Osteoblast (primary cell): ENCODE results near the gene TUBGCP6. TPM values are rescaled to one million over a fixed set of nuclear protein-coding genes. Genes with fewer than 3 reads are reported as not detected.

Experiments used
- DNase-seq: peaks from one replicate; pipeline ENCODE4 v3.0.0; 2011; ENCODE audit warnings: low spot score, mixed read lengths; ENCODE audit not compliant: insufficient read length; ENCODE audit errors: missing footprints
- H2AFZ ChIP-seq: 2 replicates; pipeline ENCODE4 v1.6.0; 2011; ENCODE audit warnings: mild to moderate bottlenecking, low read length
- H3K27ac ChIP-seq: 2 replicates; pipeline ENCODE4 v1.5.1; 2011; ENCODE audit warnings: mild to moderate bottlenecking, low read depth, low read length, moderate library complexity
- H3K27me3 ChIP-seq: 2 replicates; pipeline ENCODE4 v1.6.0; 2012; ENCODE audit warnings: mild to moderate bottlenecking, control low read depth, inconsistent platforms, low read length, moderate library complexity; ENCODE audit not compliant: insufficient read depth
- H3K36me3 ChIP-seq: 2 replicates; pipeline ENCODE4 v1.5.1; 2011; ENCODE audit warnings: mild to moderate bottlenecking, low read length, control low read depth, moderate library complexity; ENCODE audit not compliant: insufficient read depth
- H3K4me1 ChIP-seq: 2 replicates; pipeline ENCODE4 v1.5.1; 2011; ENCODE audit warnings: mild to moderate bottlenecking, low read length, control low read depth, moderate library complexity; ENCODE audit not compliant: insufficient read depth
- H3K4me2 ChIP-seq: 2 replicates; pipeline ENCODE4 v1.6.0; 2011; ENCODE audit warnings: mild to moderate bottlenecking, low read length; ENCODE audit not compliant: insufficient read depth
- H3K4me3 ChIP-seq: fragments of 200-600 bp; sonication (generic); 3 replicates; pipeline ENCODE4 v1.5.1; 2012; ENCODE audit warnings: mild to moderate bottlenecking, low read length, inconsistent platforms; ENCODE audit not compliant: insufficient read depth
- H3K79me2 ChIP-seq: 2 replicates; pipeline ENCODE4 v1.6.0; 2012; ENCODE audit warnings: mild to moderate bottlenecking, low read length, control low read depth, inconsistent platforms; ENCODE audit not compliant: insufficient read depth
- H3K9me3 ChIP-seq: 2 replicates; pipeline ENCODE4 v1.5.1; 2011; ENCODE audit warnings: low read depth, low read length, control low read depth
- H4K20me1 ChIP-seq: 2 replicates; pipeline ENCODE4 v1.6.0; 2012; ENCODE audit warnings: mild to moderate bottlenecking, low read length, control low read depth; ENCODE audit not compliant: insufficient read depth
- CTCF ChIP-seq: IDR thresholded peaks from 2 replicates; pipeline ENCODE4 v1.5.1; 2011; ENCODE audit warnings: mild to moderate bottlenecking, low read depth, low read length, moderate library complexity; ENCODE audit errors: extremely low read depth
- total RNA-seq: library from RNA; depleted of rRNA; stranded (reverse); fragments of >200 nt; gene quantifications from 2 replicates; pipeline ENCODE4 v1.2.3, GENCODE V29; 2012

Gene TUBGCP6
- total RNA-seq, 1 donor, result 28.2 TPM

DNA sequence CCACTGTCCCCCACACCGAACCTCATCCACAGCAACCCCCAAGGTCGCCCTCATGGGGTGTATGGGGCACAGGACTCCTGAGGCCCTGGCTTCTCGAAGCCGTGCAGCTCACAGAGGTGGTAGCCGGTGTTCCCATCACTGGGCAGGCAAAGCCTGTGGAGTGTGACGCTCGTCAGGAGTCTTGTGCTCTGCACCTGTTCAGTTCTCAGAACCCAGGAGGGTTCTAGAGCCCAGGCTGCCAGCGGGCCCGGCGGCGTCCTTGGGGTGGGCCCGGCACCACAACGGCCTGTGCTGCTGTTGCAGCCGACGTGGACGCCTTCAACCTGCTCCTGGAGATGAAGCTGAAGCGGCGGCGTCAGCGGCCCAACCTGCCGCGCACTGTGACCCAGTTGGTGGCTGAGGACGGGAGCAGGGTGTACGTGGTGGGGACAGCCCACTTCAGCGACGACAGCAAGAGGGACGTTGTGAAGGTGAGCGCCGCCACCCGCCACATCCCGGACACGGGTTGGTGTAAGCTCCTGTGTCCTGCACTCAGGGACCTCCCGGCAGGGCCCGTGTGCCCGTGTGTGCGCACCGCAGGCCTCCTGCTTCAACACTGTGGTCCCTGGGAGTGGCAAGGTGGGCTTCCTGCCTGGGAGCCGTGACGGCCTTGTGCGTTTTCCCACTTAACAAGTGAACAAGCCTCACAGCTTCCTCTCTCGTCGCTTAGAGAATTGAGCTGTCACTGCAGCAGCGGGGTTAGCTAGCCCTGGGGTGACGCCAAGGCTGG lies 50.6 kb downstream of the TUBGCP6 start:
- Histone ChIP-seq H3K4me2 (no peak overlapping the region), H2AFZ (no peak overlapping the region), H4K20me1 (peaks cover 20% of the 10 kb centered on the region), H3K4me3 (no peak overlapping the region), H3K79me2 (peaks cover 45% of the 10 kb centered on the region), H3K36me3 (peaks cover 16% of the 10 kb centered on the region), H3K9me3 (no peaks in the 10 kb centered on the region), H3K4me1 (peaks cover 11% of the 10 kb centered on the region), H3K27me3 (no peaks in the 10 kb centered on the region), H3K27ac (no peak overlapping the region)
- no peak for TF ChIP-seq CTCF
- DNase-seq, result no peak

DNA sequence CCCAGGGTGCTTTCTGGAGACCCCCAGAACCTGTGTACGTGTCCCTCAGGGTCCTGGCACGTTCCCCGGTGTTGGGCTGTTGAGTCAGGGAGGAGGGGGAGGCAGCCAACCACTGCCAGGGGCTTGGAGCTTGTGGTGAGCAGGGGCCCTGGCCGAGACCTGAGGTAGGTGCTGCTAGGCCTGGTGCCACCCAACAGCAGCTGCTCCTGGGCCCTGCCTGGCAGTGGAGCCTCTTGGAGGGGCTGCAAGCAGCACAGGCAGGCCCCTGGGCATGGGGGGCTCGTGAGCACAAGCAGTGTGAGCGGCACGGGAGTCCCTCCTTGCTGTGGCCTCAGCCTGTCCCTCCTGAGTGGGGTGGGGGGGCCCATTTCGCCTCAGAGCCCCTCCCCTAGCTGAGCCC lies 51.2 kb downstream of the TUBGCP6 start:
- Histone ChIP-seq H3K4me1 (peaks cover 11% of the 10 kb centered on the region), H3K36me3 (peaks cover 21% of the 10 kb centered on the region), H3K79me2 (peaks cover 51% of the 10 kb centered on the region), H3K27me3 (no peaks in the 10 kb centered on the region), H2AFZ (no peak overlapping the region), H3K4me2 (no peak overlapping the region), H3K27ac (no peak overlapping the region), H3K9me3 (no peaks in the 10 kb centered on the region), H4K20me1 (peaks cover 26% of the 10 kb centered on the region), H3K4me3 (no peak overlapping the region)
- TF ChIP-seq CTCF, result no peak
- DNase-seq, result no peak

DNA sequence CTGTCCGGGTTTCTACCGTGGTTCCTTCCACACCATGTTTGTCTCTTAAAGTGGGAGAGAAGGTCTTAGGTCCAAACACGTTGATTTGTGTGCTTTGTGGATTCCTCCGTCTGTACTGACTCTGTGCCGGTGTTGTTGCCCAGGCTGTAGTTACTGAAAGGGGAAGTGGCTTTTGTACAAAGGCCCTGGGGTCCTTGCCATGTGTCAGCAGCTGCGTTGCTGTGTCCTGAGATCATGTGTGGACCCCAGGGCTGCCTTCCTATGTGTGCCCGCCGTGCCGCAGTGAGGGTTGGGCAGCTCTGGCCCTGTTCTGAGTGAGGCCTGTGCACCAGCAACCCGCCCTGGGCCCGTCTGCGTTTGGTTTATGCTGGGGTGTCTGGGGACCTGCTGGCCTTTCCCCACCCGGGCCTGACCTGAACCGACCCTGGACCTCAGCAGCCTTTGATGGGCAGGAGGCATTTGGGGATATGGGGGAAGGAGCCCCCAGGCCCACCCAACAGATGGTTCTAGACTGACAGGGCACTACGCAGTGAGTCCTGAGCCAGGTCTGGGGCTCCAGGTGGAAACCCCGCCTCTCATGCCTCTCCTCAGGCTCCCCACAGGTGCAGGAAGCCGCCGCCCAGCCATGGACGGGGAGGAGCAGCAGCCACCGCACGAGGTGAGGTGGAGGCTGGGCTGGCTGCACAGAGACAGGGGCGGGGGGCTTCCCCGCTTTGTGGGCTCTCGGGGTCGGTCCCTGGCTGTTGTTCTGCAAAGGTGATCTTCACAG lies 52.2 kb downstream of the TUBGCP6 start:
- no peak overlapping the region for H3K4me3 ChIP-seq
- H3K79me2 ChIP-seq, result peaks cover 56% of the 10 kb centered on the region
- H3K27ac ChIP-seq, result no peak overlapping the region
- no peak for TF ChIP-seq CTCF
- no peaks in the 10 kb centered on the region for H3K9me3 ChIP-seq
- H4K20me1 ChIP-seq, result peaks cover 27% of the 10 kb centered on the region
- no peak overlapping the region for H3K4me2 ChIP-seq
- H3K36me3 ChIP-seq, result peaks cover 22% of the 10 kb centered on the region
- H2AFZ ChIP-seq, result no peak overlapping the region
- no peaks in the 10 kb centered on the region for H3K27me3 ChIP-seq
- peaks cover 11% of the 10 kb centered on the region for H3K4me1 ChIP-seq
- no peak for DNase-seq
